Measurements from ENCODE around the gene ARHGAP44. TPM values are rescaled to one million over a fixed set of nuclear protein-coding genes. Genes with fewer than 3 reads are reported as not detected.

The ARHGAP44 gene
- polyA plus RNA-seq, 1 donor (not counting 4 experiments of a cell fraction or from before 2014, with no cell fraction given), result 2.2 TPM

GRCh38 chr17:13025258-13025627, 235.9 kb downstream of the ARHGAP44 start:
- H3K4me1 ChIP-seq (ENCODE audit: control insufficient read depth, extremely low read depth, insufficient read depth, low read length), result no peaks in the 10 kb centered on the region
- H3K27ac ChIP-seq (ENCODE audit: control insufficient read depth, insufficient read depth, low read length), result no peak overlapping the region
- no peaks in the 10 kb centered on the region for H3K36me3 ChIP-seq (ENCODE audit: control insufficient read depth in 2 of 2, extremely low read depth in 1 of 2, insufficient read depth in 2 of 2, low read length in 2 of 2)
- H3K79me2 ChIP-seq (ENCODE audit: control insufficient read depth, insufficient read depth, low read length), result no peaks in the 10 kb centered on the region
- H3K27me3 ChIP-seq (ENCODE audit: control insufficient read depth, extremely low read depth, insufficient read depth, low read length), result no peaks in the 10 kb centered on the region
- DNase-seq (ENCODE audit: low read depth, low spot score) (no peak), FAIRE-seq (no peak)
- no peak overlapping the region for H3K4me3 ChIP-seq (ENCODE audit: control insufficient read depth in 2 of 3, extremely low read depth in 1 of 3, insufficient read depth in 2 of 3, low read depth in 1 of 3, low read length in 3 of 3)
- no peaks in the 10 kb centered on the region for H3K9me3 ChIP-seq (ENCODE audit: control insufficient read depth, low read depth, low read length)
- H3K9ac ChIP-seq (ENCODE audit: control insufficient read depth, extremely low read depth, insufficient read depth, low read length), result no peak overlapping the region
- H2AFZ ChIP-seq (ENCODE audit: control insufficient read depth, low read length), result no peak overlapping the region
- TF ChIP-seq EZH2 (IDR thresholded peaks at IDR 0.05; ENCODE audit: low read length) (no peak), CTCF (optimal IDR thresholded peaks at IDR 0.05 in 1 of 3, IDR thresholded peaks at IDR 0.05 in 1 of 3, conservative IDR thresholded peaks at IDR 0.05 in 1 of 3; ENCODE audit: extremely low read depth in 1 of 3, insufficient read depth in 2 of 3, low read length in 3 of 3) (no peak)
- dilution Hi-C loops (cut with MboI; ENCODE audit: extremely low pct_ligation_motif_present, low sequenced_read_pairs), result no loop called here
- H3K9me1 ChIP-seq (ENCODE audit: control insufficient read depth, extremely low read depth, insufficient read depth, low read length), result no peaks in the 10 kb centered on the region
- H3K4me2 ChIP-seq (ENCODE audit: control insufficient read depth, extremely low read depth, insufficient read depth, low read depth, low read length), result no peak overlapping the region
- no peaks in the 10 kb centered on the region for H4K20me1 ChIP-seq (ENCODE audit: control insufficient read depth, extremely low read depth, insufficient read depth, low read length)

- Histone ChIP-seq H3K27me3 (ENCODE audit: control insufficient read depth, extremely low read depth, insufficient read depth, low read length) (no peaks in the 10 kb centered on the region), H2AFZ (ENCODE audit: control insufficient read depth, low read length) (no peak overlapping the region), H3K4me1 (ENCODE audit: control insufficient read depth, extremely low read depth, insufficient read depth, low read length) (no peaks in the 10 kb centered on the region), H3K79me2 (ENCODE audit: control insufficient read depth, insufficient read depth, low read length) (no peaks in the 10 kb centered on the region), H3K4me2 (ENCODE audit: control insufficient read depth, extremely low read depth, insufficient read depth, low read depth, low read length) (no peak overlapping the region), H3K27ac (ENCODE audit: control insufficient read depth, insufficient read depth, low read length) (no peak overlapping the region), H3K4me3 (ENCODE audit: control insufficient read depth in 2 of 3, extremely low read depth in 1 of 3, insufficient read depth in 2 of 3, low read depth in 1 of 3, low read length in 3 of 3) (no peak overlapping the region), H3K9me3 (ENCODE audit: control insufficient read depth, low read depth, low read length) (no peaks in the 10 kb centered on the region), H3K9me1 (ENCODE audit: control insufficient read depth, extremely low read depth, insufficient read depth, low read length) (no peaks in the 10 kb centered on the region), H3K9ac (ENCODE audit: control insufficient read depth, extremely low read depth, insufficient read depth, low read length) (no peak overlapping the region), H3K36me3 (ENCODE audit: control insufficient read depth in 2 of 2, extremely low read depth in 1 of 2, insufficient read depth in 2 of 2, low read length in 2 of 2) (no peaks in the 10 kb centered on the region), H4K20me1 (ENCODE audit: control insufficient read depth, extremely low read depth, insufficient read depth, low read length) (no peaks in the 10 kb centered on the region)
- no peak for FAIRE-seq
- no peak for TF ChIP-seq EZH2 (IDR thresholded peaks at IDR 0.05; ENCODE audit: low read length)
- TF ChIP-seq CTCF (optimal IDR thresholded peaks at IDR 0.05 in 1 of 3, IDR thresholded peaks at IDR 0.05 in 1 of 3, conservative IDR thresholded peaks at IDR 0.05 in 1 of 3; ENCODE audit: extremely low read depth in 1 of 3, insufficient read depth in 2 of 3, low read length in 3 of 3), result no peak
- dilution Hi-C loops (cut with MboI; ENCODE audit: extremely low pct_ligation_motif_present, low sequenced_read_pairs), result no loop called here
- no peak for DNase-seq (ENCODE audit: low read depth, low spot score)
Observed at GRCh38 chr17:13025687-13026086, 236.4 kb downstream of the ARHGAP44 start.
